Upper lobe of left lung (tissue), 4 donors: ENCODE data around the gene RTTN.

Experiments
- POLR2A ChIP-seq, 4 donors: fragments of 450-650 bp; IDR thresholded peaks; one replicate each; pipeline ENCODE4 v1.5.1; 2016 to 2017; ENCODE audit warnings: antibody characterized with exemption in 4 of 4, mild to moderate bottlenecking in 2 of 4
- POLR2AphosphoS5 ChIP-seq, 2 donors: sonication (generic); formaldehyde crosslinking; IDR thresholded peaks; one replicate each; pipeline ENCODE4 v1.5.1; 2017; ENCODE audit warnings: antibody characterized with exemption in 2 of 2
- TF ChIP-seq, protein P1 (sequence below), 6 experiments: fragments of 450-650 bp in 4 of 6; fragments of 200-600 bp in 2 of 6; sonication (generic) in 2 of 6; IDR thresholded peaks; one replicate each; pipeline ENCODE4 v1.5.1; 2016 to 2019; ENCODE audit warnings: antibody characterized with exemption in 6 of 6

DNA sequence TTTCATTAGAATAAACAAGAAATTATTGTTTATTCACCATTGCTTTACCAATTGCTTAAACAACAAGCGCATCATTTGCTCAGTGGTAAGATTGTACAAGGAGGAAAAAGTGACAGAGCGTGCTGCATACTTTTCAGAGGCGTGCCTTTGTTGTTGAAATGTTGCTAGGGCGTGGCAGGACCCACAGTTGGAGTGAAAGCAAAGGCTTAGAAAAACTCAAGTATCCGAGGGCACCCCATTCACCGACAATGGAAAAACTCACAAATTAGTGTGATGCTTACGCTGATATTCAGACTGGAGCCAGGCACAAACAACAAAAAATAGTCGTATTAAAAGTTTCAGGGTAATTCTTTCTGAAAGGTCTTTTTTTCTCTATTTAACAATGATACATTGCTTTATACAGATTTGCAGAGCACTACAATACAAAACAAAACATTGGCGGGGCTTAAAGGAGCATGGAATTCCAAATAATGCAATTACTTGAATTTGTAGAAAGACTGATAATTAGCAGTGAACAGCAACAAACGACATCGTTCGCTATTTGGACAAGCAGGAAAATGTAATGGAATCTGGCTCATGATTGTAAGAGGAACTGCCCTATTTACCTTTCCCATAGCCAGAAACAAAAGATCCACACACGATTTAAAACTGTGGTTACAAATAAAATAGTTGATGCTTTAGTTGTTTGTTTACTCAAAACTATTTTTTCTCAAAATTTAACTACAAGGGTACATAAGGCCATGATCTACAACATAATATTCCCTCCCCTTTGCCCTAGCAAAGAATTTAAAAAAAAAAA lies 37.8 kb upstream of the RTTN start:
- TF ChIP-seq POLR2AphosphoS5 (IDR thresholded peaks at IDR 0.05) = no peak
- TF ChIP-seq, protein P1, sequence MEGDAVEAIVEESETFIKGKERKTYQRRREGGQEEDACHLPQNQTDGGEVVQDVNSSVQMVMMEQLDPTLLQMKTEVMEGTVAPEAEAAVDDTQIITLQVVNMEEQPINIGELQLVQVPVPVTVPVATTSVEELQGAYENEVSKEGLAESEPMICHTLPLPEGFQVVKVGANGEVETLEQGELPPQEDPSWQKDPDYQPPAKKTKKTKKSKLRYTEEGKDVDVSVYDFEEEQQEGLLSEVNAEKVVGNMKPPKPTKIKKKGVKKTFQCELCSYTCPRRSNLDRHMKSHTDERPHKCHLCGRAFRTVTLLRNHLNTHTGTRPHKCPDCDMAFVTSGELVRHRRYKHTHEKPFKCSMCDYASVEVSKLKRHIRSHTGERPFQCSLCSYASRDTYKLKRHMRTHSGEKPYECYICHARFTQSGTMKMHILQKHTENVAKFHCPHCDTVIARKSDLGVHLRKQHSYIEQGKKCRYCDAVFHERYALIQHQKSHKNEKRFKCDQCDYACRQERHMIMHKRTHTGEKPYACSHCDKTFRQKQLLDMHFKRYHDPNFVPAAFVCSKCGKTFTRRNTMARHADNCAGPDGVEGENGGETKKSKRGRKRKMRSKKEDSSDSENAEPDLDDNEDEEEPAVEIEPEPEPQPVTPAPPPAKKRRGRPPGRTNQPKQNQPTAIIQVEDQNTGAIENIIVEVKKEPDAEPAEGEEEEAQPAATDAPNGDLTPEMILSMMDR (IDR thresholded peaks at IDR 0.05) = no peak
- no peak for TF ChIP-seq POLR2A (IDR thresholded peaks at IDR 0.05)
